ENCODE data around the gene HOXC9.

HOXC9 gene

DNA sequence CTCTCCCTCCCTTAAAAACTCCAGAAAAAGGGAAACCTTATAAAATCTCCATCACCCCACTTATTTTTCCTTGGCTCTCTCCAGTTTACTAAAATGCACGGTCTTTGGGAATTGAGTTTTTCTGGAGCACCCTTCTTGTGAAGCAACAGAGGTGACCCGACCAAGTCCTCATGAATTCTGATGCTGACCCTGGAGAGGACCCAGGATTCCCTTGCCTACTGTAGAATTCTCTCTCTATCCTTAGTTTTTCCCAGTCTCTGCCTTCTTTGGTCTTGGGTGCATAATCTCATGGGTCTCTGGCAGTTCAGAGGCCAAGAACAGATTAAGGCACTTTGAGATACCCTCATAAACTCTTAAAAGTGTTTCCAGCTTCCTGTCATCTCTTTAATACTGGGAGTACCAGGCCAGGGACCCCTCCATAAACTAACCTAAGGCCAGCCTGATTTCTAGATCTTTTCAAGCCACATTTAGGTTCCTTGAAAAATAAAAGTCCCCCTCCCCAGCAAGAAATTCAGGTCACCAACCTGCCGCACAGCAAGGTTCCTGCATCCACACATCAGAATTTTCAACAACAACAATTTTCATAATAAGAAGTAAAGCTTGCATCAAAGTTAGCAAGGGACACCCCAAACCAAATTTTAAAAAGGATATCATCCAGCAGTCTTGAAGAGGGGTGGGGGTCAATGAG lies 48.6 kb downstream of the HOXC9 start:
- H3K9ac ChIP-seq (ENCODE audit: low read length): no peak overlapping the region
- no peaks in the 10 kb centered on the region for H3K4me1 ChIP-seq (ENCODE audit: control insufficient read depth, low read depth, low read length)
- H3K27me3 ChIP-seq (ENCODE audit: control insufficient read depth, insufficient read depth, low read length): peaks cover 100% of the 10 kb centered on the region
- no peak overlapping the region for H3K4me3 ChIP-seq (ENCODE audit: low read length)
- H3K27ac ChIP-seq (ENCODE audit: low read length): no peak overlapping the region
- H3K36me3 ChIP-seq (ENCODE audit: control insufficient read depth, low read depth, low read length): no peaks in the 10 kb centered on the region
- H3K9me3 ChIP-seq (ENCODE audit: control insufficient read depth, low read depth, low read length): no peaks in the 10 kb centered on the region

DNA sequence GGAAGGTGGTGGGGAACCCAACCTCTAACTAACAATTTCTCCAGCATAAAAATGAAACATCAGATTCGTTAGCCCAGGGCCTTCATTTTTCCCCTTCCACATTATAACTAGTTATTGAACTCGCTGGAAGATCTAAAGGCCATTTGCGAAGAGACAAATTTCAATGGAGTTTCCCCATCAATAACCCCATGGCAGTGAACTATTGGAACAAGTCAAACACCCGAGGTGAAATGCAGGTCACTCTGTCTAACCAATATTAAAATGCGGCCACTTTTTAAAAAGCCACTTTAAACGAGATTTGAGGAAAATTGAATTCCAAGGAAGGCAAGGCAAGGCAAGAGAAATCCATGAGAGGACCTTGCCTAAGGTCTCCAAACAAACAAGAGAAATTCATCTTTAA lies 49.1 kb downstream of the HOXC9 start:
- H3K9me3 ChIP-seq (ENCODE audit: control insufficient read depth, low read depth, low read length): no peaks in the 10 kb centered on the region
- H3K36me3 ChIP-seq (ENCODE audit: control insufficient read depth, low read depth, low read length): no peaks in the 10 kb centered on the region
- no peak overlapping the region for H3K9ac ChIP-seq (ENCODE audit: low read length)
- peaks cover 100% of the 10 kb centered on the region for H3K27me3 ChIP-seq (ENCODE audit: control insufficient read depth, insufficient read depth, low read length)
- H3K4me3 ChIP-seq (ENCODE audit: low read length): no peak overlapping the region
- H3K27ac ChIP-seq (ENCODE audit: low read length): no peak overlapping the region
- H3K4me1 ChIP-seq (ENCODE audit: control insufficient read depth, low read depth, low read length): no peaks in the 10 kb centered on the region

DNA sequence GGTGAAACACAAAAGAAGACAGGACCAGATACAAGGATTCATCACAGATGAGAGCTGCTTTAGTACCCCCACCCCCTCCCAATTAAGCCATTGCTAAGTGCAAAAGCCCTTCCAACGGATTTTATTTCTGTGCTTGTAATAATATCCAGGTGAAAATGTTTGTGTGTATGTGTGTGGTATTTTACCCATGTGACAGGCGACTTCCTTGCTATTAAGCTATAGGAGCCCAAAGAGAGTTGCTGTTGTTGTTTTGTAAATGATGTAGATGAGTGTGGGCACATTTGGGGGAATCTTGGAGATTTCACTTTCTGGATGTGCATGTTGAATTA lies 50.5 kb downstream of the HOXC9 start:
- Histone ChIP-seq H3K27me3 (ENCODE audit: control insufficient read depth, insufficient read depth, low read length) (peaks cover 100% of the 10 kb centered on the region), H3K36me3 (ENCODE audit: control insufficient read depth, low read depth, low read length) (no peaks in the 10 kb centered on the region), H3K4me3 (ENCODE audit: low read length) (no peak overlapping the region), H3K9ac (ENCODE audit: low read length) (no peak overlapping the region), H3K4me1 (ENCODE audit: control insufficient read depth, low read depth, low read length) (no peaks in the 10 kb centered on the region), H3K9me3 (ENCODE audit: control insufficient read depth, low read depth, low read length) (no peaks in the 10 kb centered on the region), H3K27ac (ENCODE audit: low read length) (no peak overlapping the region)

DNA sequence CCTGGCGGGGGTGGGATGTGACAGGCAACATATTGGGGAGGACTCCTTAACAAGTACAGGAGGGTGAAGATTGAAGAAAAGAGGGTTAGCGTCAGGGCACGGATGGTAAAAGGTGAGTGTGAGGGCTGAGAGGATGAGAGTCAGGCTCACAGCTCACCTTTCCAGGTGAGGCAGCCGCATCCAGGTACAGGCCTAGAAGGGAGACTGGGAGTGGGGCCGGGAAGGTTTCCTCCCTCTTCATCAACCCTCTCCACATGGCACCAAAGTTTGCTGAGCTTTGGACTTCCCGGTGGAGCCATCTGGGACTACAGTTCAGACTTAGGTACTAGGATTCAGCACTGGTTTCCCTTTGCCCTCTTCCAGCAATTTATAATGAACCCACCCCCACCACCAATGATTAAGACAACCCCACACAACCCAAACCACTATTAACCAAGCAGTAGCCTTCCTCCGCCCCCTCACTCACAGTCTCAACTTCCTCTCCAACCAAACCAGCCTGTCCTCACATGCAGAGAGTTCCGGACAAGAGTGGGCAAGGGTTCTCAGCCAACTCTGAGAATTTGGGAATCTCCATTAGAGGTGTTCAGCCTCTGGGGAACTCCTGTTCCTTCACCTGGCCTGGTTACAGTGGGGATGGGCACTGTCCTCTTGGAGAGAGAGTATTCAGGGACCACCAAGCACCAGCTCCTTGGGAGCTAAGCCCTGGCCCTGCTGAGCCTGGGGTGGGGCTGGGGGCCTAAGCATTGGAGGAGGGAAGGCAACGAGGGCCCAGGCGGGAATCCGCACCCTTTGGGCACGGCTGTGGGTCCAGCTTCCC lies 51.3 kb downstream of the HOXC9 start:
- Histone ChIP-seq H3K27ac (ENCODE audit: low read length) (no peak overlapping the region), H3K9ac (ENCODE audit: low read length) (no peak overlapping the region), H3K4me3 (ENCODE audit: low read length) (no peak overlapping the region), H3K9me3 (ENCODE audit: control insufficient read depth, low read depth, low read length) (no peaks in the 10 kb centered on the region), H3K27me3 (ENCODE audit: control insufficient read depth, insufficient read depth, low read length) (peaks cover 100% of the 10 kb centered on the region), H3K36me3 (ENCODE audit: control insufficient read depth, low read depth, low read length) (no peaks in the 10 kb centered on the region), H3K4me1 (ENCODE audit: control insufficient read depth, low read depth, low read length) (peaks cover 2% of the 10 kb centered on the region)

DNA sequence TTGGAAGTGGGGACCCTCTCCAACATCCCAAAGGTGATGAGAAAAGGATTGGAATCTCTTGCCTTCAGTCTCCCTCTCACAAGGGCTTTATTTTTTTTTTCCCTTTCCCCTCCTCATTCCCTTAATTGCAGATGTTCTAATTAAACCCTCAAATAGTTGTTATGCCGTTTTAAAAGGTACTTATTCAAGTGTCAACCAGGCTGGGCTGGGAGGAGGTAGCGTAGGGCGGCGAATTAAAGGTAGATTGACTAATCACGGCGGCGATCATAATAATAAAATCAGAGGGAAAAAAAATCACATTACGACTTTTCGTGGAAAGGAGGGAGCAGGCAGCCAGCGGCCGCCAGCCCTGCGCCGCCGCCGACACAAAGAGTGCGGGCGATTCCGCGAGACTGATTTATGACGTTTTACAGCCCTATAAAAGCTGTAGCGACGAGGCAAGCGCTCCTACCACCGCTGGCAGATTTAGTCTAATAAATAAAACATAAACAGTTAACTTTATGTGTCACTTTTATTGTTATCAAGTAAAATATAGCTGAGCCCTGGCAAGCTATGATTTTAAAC lies 52.0 kb downstream of the HOXC9 start:
- Histone ChIP-seq H3K27ac (ENCODE audit: low read length) (no peak overlapping the region), H3K4me1 (ENCODE audit: control insufficient read depth, low read depth, low read length) (peaks cover 4% of the 10 kb centered on the region), H3K36me3 (ENCODE audit: control insufficient read depth, low read depth, low read length) (no peaks in the 10 kb centered on the region), H3K4me3 (ENCODE audit: low read length) (no peak overlapping the region), H3K27me3 (ENCODE audit: control insufficient read depth, insufficient read depth, low read length) (peaks cover 100% of the 10 kb centered on the region), H3K9ac (ENCODE audit: low read length) (no peak overlapping the region), H3K9me3 (ENCODE audit: control insufficient read depth, low read depth, low read length) (no peaks in the 10 kb centered on the region)

DNA sequence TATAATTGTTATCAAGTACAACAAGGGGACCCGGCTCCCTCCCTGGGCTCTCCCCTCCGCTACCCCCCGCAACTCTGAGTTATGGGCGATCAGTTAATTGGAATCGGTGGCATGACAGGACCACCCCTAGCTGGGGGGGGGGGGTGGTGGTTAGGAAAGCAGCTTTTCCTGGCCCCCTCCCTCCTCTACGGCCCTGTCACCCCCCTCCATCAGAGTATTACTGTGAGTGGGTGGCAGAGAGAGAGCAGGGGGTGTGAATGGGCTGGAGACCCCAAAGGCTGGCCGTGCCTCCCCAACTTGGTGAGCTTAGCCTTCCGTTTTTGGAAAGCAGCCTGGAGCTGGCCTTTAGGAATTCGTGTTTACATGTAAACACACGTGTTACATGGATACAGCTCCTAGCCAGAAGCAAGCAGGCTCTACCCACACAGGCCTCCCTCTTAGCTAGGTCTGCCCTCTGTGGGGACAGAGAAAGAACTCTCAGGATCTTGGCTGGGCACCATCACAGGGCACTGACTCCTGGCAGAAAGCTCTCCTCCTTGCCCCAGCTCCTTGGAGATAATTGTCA lies 52.6 kb downstream of the HOXC9 start:
- H3K27ac ChIP-seq (ENCODE audit: low read length): no peak overlapping the region
- no peaks in the 10 kb centered on the region for H3K9me3 ChIP-seq (ENCODE audit: control insufficient read depth, low read depth, low read length)
- no peaks in the 10 kb centered on the region for H3K36me3 ChIP-seq (ENCODE audit: control insufficient read depth, low read depth, low read length)
- no peak overlapping the region for H3K9ac ChIP-seq (ENCODE audit: low read length)
- peaks cover 4% of the 10 kb centered on the region for H3K4me1 ChIP-seq (ENCODE audit: control insufficient read depth, low read depth, low read length)
- H3K27me3 ChIP-seq (ENCODE audit: control insufficient read depth, insufficient read depth, low read length): peaks cover 100% of the 10 kb centered on the region
- H3K4me3 ChIP-seq (ENCODE audit: low read length): no peak overlapping the region
